Loucy (cell line): ENCODE measurements around the gene ISG20L2.

Source experiments
- H2AFZ ChIP-seq: fragments of 200-600 bp; sonication (generic); 2 replicates; pipeline ENCODE4 v1.6.0; 2016; ENCODE audit warnings: antibody characterized with exemption, mild to moderate bottlenecking, low read length, moderate library complexity
- H3F3A ChIP-seq: fragments of 200-600 bp; 2 replicates; pipeline ENCODE4 v1.6.0; 2016; ENCODE audit warnings: antibody characterized with exemption, low read depth, mild to moderate bottlenecking
- H3K27me3 ChIP-seq: fragments of 200-600 bp; sonication (generic); 2 replicates; pipeline ENCODE4 v1.6.1; 2014; ENCODE audit warnings: low read length, mild to moderate bottlenecking; ENCODE audit not compliant: insufficient read depth, poor library complexity, severe bottlenecking
- H3K36me3 ChIP-seq: fragments of 200-600 bp; sonication (generic); 2 replicates; pipeline ENCODE4 v1.6.1; 2016; ENCODE audit warnings: low read length; ENCODE audit not compliant: insufficient read depth
- H3K4me1 ChIP-seq: fragments of 200-600 bp; sonication (generic); 2 replicates; pipeline ENCODE4 v1.5.1; 2014; ENCODE audit warnings: low read length, mild to moderate bottlenecking; ENCODE audit not compliant: insufficient read depth, poor library complexity, severe bottlenecking
- H3K4me2 ChIP-seq: fragments of 200-600 bp; sonication (generic); 2 replicates; pipeline ENCODE4 v1.6.0; 2014; ENCODE audit warnings: antibody characterized with exemption, low read length, low read depth, mild to moderate bottlenecking; ENCODE audit not compliant: poor library complexity, severe bottlenecking
- H3K4me3 ChIP-seq: fragments of 200-600 bp; sonication (generic); 2 replicates; pipeline ENCODE4 v1.5.1; 2014; ENCODE audit warnings: low read length, mild to moderate bottlenecking, mixed read lengths; ENCODE audit not compliant: poor library complexity, severe bottlenecking
- H3K79me2 ChIP-seq: fragments of 200-600 bp; sonication (generic); 2 replicates; pipeline ENCODE4 v1.6.1; 2014; ENCODE audit warnings: low read length; ENCODE audit not compliant: insufficient read depth
- H3K9ac ChIP-seq: fragments of 200-600 bp; sonication (generic); 2 replicates; pipeline ENCODE4 v1.6.0; 2014; ENCODE audit warnings: mild to moderate bottlenecking, low read depth, low read length, moderate library complexity; ENCODE audit not compliant: poor library complexity, severe bottlenecking
- H3K9me2 ChIP-seq: fragments of 200-600 bp; sonication (generic); replicated peaks from 2 replicates; pipeline ENCODE4 v1.6.1; 2016; ENCODE audit warnings: low read depth, low read length, mixed read lengths
- H3K9me3 ChIP-seq: fragments of 200-600 bp; sonication (generic); 2 replicates; pipeline ENCODE4 v1.6.1; 2014; ENCODE audit warnings: mild to moderate bottlenecking, antibody characterized with exemption, low read length, low read depth; ENCODE audit not compliant: insufficient read depth
- H4K20me1 ChIP-seq: fragments of 200-600 bp; sonication (generic); 2 replicates; pipeline ENCODE4 v1.6.0; 2014; ENCODE audit warnings: antibody characterized with exemption, low read length, mild to moderate bottlenecking; ENCODE audit not compliant: insufficient read depth, poor library complexity, severe bottlenecking
- CTCF ChIP-seq: fragments of 200-600 bp; sonication (generic); conservative IDR thresholded peaks from 2 replicates; pipeline ENCODE4 v1.5.1; 2014; ENCODE audit warnings: mild to moderate bottlenecking, antibody characterized with exemption, low read length
- EZH2phosphoT487 ChIP-seq: fragments of 200-600 bp; IDR thresholded peaks from 2 replicates; pipeline ENCODE4 v1.6.1; 2018; ENCODE audit warnings: antibody characterized with exemption, mild to moderate bottlenecking, moderate library complexity, borderline replicate concordance

ISG20L2 gene

GRCh38 chr1:156747742-156748669 is 19.4 kb upstream of the ISG20L2 start:
- no peak overlapping the region for H2AFZ ChIP-seq
- H3F3A ChIP-seq, result peaks cover 4% of the 10 kb centered on the region; the same call in 1 of the 2 replicates
- no peaks in the 10 kb centered on the region for H3K9me3 ChIP-seq
- H3K9ac ChIP-seq, result peak overlapping the region; percentile 100
- peak overlapping the region; percentile 90 for H3K4me3 ChIP-seq
- TF ChIP-seq CTCF, result no peak
- TF ChIP-seq EZH2phosphoT487, result no peak
- H3K36me3 ChIP-seq, result peaks cover 25% of the 10 kb centered on the region; the same call in 1 of the 2 replicates
- H3K4me2 ChIP-seq, result peak overlapping the region; percentile 99
- peaks cover 97% of the 10 kb centered on the region for H3K79me2 ChIP-seq
- peaks cover 6% of the 10 kb centered on the region for H3K27me3 ChIP-seq
- no peaks in the 10 kb centered on the region for H3K9me2 ChIP-seq
- peaks cover 33% of the 10 kb centered on the region for H3K4me1 ChIP-seq
- peaks cover 55% of the 10 kb centered on the region for H4K20me1 ChIP-seq

DNA sequence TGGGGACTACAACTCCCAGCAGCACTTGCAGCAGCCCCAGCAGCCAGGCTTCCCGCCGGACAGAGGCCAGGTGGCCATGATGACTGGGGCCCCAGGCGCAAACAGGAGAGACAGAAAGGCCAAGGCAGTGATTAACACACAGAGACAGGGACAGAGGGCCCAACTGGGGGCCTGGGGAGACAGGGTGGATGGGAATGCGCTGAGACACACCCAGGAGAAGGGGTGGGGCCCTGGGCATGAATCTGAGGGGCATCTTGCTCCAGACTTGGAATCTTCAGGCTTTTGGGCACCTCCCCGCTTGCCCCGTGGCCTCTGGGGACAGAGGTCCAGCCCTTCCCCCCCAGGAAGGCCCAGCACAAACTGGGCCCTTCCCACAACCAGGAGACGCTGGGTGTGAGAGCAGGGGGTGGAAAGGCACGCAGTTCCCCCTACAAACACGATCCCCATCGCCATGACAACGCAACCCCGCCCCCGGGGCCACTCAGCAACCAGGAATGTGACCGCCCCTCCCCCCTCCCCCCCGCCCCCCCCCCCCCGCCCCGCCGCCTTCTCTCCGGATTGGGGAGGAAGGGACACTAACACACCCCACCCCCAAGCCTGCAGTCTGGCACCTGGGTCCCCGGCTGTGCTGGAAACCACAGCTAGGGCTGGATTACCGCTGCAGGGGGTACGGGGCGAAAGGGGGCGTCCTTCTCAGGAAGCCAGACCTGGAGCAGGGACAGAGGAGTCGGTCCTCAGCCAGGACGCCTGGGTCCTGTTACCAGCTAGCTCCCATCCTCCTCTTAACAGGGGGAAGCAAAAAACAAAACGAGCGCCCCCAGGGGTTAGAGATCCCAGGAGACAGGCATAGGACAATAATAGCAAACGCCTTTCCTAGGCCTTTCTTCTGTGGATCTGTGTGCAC is 18.4 kb upstream of the ISG20L2 start:
- H4K20me1 ChIP-seq, result peaks cover 55% of the 10 kb centered on the region
- H3K4me2 ChIP-seq, result peak overlapping the region; percentile 99
- peaks cover 6% of the 10 kb centered on the region for H3K27me3 ChIP-seq
- peak overlapping the region; percentile 100 for H3K9ac ChIP-seq
- no peaks in the 10 kb centered on the region for H3K9me2 ChIP-seq
- no peaks in the 10 kb centered on the region for H3K9me3 ChIP-seq
- peaks cover 28% of the 10 kb centered on the region for H3K4me1 ChIP-seq
- H3F3A ChIP-seq, result peaks cover 14% of the 10 kb centered on the region; the same call in 1 of the 2 replicates
- no peak for TF ChIP-seq EZH2phosphoT487
- TF ChIP-seq CTCF, result peak; percentile 55
- H3K36me3 ChIP-seq, result peaks cover 34% of the 10 kb centered on the region; the same call in 1 of the 2 replicates
- H2AFZ ChIP-seq, result no peak overlapping the region
- H3K4me3 ChIP-seq, result peak overlapping the region; percentile 90
- H3K79me2 ChIP-seq, result peaks cover 86% of the 10 kb centered on the region

DNA sequence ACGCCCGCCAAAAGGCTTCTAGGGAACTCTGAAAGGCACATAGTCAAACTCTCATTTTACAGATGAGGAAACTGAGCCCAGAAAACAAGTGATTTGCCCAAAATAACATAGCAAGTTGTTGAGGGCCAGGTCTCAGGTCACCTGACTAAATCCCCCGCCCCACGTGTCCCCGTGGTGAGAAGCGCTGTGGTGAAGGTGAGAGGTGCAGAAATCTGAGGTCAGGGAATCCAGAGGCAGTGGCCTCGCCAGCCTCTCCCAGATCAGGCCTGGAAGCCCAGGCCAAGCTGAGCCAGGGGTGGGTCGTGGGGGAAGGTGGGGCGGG is 17.8 kb upstream of the ISG20L2 start:
- H3K9me2 ChIP-seq, result no peaks in the 10 kb centered on the region
- TF ChIP-seq CTCF, result no peak
- H3K9me3 ChIP-seq, result no peaks in the 10 kb centered on the region
- H2AFZ ChIP-seq, result no peak overlapping the region
- peak overlapping the region; percentile 77 for H3K9ac ChIP-seq
- H3K79me2 ChIP-seq, result peaks cover 81% of the 10 kb centered on the region
- peaks cover 6% of the 10 kb centered on the region for H3K27me3 ChIP-seq
- H3K4me1 ChIP-seq, result peaks cover 34% of the 10 kb centered on the region
- peaks cover 19% of the 10 kb centered on the region; the same call in 1 of the 2 replicates for H3F3A ChIP-seq
- H3K36me3 ChIP-seq, result peaks cover 37% of the 10 kb centered on the region; the same call in 1 of the 2 replicates
- H3K4me3 ChIP-seq, result peak overlapping the region; percentile 90
- H3K4me2 ChIP-seq, result peak overlapping the region; percentile 99
- H4K20me1 ChIP-seq, result peaks cover 55% of the 10 kb centered on the region
